GM23338 (cell line): ENCODE data around the gene YJEFN3.

Experiments used
- CREB1 ChIP-seq: fragments of 250-450 bp; sonication (Bioruptor Pico); IDR thresholded peaks from 2 replicates; pipeline ENCODE4 v1.5.0; 2020; ENCODE audit warnings: low read depth, mild to moderate bottlenecking, moderate library complexity
- EZH2 ChIP-seq: fragments of 200-600 bp; sonication (generic); IDR thresholded peaks from one replicate; pipeline ENCODE4 v1.8.0; 2017; ENCODE audit warnings: antibody characterized with exemption, mild to moderate bottlenecking, low read depth; ENCODE audit not compliant: unreplicated experiment
- EZH2phosphoT487 ChIP-seq: fragments of 200-600 bp; sonication (generic); IDR thresholded peaks from one replicate; pipeline ENCODE4 v1.8.1; 2018; ENCODE audit warnings: antibody characterized with exemption; ENCODE audit not compliant: unreplicated experiment
- JUNB ChIP-seq: IDR thresholded peaks from one replicate; pipeline ENCODE4 v1.6.1; 2016; ENCODE audit warnings: antibody characterized with exemption; ENCODE audit not compliant: unreplicated experiment
- NANOG ChIP-seq: IDR thresholded peaks from 2 replicates; pipeline ENCODE4 v1.6.1; 2016; ENCODE audit warnings: antibody characterized with exemption, borderline replicate concordance
- POLR2AphosphoS5 ChIP-seq: IDR thresholded peaks from 2 replicates; pipeline ENCODE4 v1.6.1; 2016; ENCODE audit warnings: antibody characterized with exemption, low read depth
- STAT1 ChIP-seq: IDR thresholded peaks from one replicate; pipeline ENCODE4 v1.6.1; 2016; ENCODE audit warnings: antibody characterized with exemption; ENCODE audit not compliant: unreplicated experiment
- TF ChIP-seq, protein P1 (sequence below), 2 experiments: fragments of 200-600 bp in 1 of 2; sonication (generic) in 1 of 2; conservative IDR thresholded peaks; 2 replicates each; pipeline versions ENCODE4 v1.5.1 to v1.6.1; 2016 to 2017; ENCODE audit warnings: antibody characterized with exemption in 2 of 2, low read depth in 2 of 2, mild to moderate bottlenecking in 2 of 2, moderate library complexity in 1 of 2
- TF ChIP-seq, protein P2 (sequence below): IDR thresholded peaks from 2 replicates; pipeline ENCODE4 v1.6.1; 2016; ENCODE audit warnings: antibody characterized with exemption

DNA sequence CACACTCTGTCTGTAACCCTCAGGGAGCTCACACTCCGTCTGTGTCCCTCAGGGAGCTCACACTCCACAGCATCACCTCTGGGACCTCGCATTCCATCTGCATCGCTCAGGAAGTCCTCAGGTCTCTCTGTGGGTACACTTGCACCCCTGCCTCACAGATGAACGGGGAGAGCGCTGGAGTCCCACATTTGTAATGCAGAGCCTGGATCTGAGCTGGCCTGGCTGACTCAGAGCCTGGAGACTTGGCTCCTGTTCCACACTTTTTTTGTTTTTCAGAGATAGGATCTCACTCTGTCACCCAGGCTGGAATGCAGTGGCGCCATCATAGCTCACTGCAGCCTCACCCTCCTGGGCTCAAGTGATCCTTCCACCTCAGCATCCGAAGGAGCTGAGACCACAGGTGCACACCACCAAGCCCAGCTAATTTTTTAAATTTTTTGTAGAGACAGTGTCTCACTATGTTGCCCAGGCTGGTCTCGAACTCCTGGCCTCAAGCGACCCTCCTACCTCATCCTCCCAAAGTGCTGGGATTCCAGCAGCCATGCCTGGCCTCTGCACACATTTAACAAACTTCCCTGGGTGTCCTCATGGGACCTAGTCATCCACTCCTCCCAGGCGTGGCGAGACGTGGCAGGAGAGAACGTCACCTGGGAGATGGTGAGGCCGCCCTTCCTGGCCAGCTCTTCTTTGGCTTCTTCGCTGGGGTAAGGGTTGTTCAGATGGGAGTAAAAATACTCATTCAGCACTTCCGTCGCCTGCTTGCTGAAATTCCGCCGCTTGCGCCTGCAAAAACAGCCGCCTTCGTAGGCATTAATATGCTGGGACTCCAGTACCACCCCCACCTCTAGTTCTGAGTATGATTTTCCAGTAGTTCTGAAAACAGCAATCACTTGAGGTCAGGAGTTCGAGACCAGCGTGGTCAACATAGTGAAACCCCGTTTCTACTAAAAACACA lies 40.4 kb downstream of the YJEFN3 start:
- TF ChIP-seq POLR2AphosphoS5, result no peak
- no peak for TF ChIP-seq EZH2
- TF ChIP-seq, protein P1, sequence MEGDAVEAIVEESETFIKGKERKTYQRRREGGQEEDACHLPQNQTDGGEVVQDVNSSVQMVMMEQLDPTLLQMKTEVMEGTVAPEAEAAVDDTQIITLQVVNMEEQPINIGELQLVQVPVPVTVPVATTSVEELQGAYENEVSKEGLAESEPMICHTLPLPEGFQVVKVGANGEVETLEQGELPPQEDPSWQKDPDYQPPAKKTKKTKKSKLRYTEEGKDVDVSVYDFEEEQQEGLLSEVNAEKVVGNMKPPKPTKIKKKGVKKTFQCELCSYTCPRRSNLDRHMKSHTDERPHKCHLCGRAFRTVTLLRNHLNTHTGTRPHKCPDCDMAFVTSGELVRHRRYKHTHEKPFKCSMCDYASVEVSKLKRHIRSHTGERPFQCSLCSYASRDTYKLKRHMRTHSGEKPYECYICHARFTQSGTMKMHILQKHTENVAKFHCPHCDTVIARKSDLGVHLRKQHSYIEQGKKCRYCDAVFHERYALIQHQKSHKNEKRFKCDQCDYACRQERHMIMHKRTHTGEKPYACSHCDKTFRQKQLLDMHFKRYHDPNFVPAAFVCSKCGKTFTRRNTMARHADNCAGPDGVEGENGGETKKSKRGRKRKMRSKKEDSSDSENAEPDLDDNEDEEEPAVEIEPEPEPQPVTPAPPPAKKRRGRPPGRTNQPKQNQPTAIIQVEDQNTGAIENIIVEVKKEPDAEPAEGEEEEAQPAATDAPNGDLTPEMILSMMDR (conservative IDR thresholded peaks at IDR 0.05; ENCODE audit: low read depth in 2 of 2), result no peak
- no peak for TF ChIP-seq JUNB
- TF ChIP-seq CREB1 (CRISPR knock-in tag), result no peak
- TF ChIP-seq EZH2phosphoT487, result no peak
- TF ChIP-seq, protein P2, sequence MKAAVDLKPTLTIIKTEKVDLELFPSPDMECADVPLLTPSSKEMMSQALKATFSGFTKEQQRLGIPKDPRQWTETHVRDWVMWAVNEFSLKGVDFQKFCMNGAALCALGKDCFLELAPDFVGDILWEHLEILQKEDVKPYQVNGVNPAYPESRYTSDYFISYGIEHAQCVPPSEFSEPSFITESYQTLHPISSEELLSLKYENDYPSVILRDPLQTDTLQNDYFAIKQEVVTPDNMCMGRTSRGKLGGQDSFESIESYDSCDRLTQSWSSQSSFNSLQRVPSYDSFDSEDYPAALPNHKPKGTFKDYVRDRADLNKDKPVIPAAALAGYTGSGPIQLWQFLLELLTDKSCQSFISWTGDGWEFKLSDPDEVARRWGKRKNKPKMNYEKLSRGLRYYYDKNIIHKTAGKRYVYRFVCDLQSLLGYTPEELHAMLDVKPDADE, result no peak
- TF ChIP-seq STAT1, result no peak
- TF ChIP-seq NANOG, result no peak
